GM18508 (cell line): ENCODE data around the gene TTC31.

Experiments used
- ATAC-seq: cut with Tn5 transposase; IDR thresholded peaks from one replicate; pipeline ENCODE4 v1.9.1; 2021; ENCODE audit warnings: moderate number of reproducible peaks; ENCODE audit not compliant: insufficient read depth, unreplicated experiment

Gene TTC31

GRCh38 chr2:74516650-74517049, 33.8 kb downstream of the TTC31 start:
- no peak for ATAC-seq

GRCh38 chr2:74522516-74522915, 39.6 kb downstream of the TTC31 start:
- ATAC-seq = no peak

GRCh38 chr2:74524005-74524404, 41.1 kb downstream of the TTC31 start:
- ATAC-seq = no peak

- ATAC-seq = no peak
Measured at GRCh38 chr2:74524955-74525716, 42.3 kb downstream of the TTC31 start.

GRCh38 chr2:74525717-74526648, 43.1 kb downstream of the TTC31 start, which contains the start of gene DQX1:
DQX1 (minus strand) TSS chr2:74526231; CDS start chr2:74525729, 502 bp downstream.
- ATAC-seq = no peak

DNA sequence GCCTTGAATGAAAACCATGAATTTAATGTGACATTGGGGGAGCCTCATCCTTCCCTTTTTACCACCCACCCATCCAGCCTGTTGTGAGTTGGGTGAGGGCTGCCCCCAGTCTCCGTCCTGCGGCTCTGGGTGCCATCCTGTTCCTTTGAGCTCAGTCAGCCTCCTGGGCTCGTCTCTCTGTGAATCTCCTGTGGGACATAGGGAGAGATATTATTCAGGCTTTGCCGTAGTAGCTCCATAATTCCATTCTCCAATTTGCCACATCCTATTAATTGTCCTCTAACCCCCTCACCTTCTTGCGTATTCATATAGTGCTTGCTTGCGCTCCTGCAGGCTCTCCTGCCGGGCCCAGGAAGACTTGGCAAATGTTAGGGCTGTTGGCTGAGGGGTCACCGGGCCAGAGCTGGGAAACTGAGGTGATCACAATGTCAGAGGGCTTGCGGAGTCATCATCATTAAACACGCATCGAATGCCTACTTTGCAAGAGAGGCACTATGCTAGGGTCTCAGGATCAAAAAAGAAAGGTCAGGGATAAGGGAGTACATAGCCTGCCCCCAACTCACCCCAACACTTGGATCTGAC, 43.9 kb downstream of the TTC31 start:
- ATAC-seq = no peak

DNA sequence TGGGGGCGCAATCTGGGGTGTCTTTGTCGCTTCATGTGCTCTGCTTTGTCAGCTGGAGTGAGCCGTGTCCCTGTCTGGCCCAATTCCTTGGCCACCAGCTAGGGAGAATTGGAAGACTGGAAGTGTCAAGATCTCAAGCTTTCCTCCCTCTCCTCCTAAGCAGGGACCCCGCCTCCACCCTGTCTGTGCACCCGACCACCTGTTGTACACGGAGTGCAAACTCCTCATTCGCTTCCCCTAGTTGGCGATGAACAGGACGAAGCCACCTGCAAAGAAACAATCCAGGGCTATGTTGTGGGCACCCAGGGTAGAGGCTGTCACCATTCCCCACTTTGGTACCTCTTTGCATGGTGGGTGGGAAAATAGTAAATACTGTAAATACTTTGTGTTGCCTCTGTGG, 44.9 kb downstream of the TTC31 start:
- no peak for ATAC-seq

- peak; percentile 1 for ATAC-seq
Measured at GRCh38 chr2:74528600-74529356, 45.9 kb downstream of the TTC31 start.

- ATAC-seq = peak; percentile 61
Measured at GRCh38 chr2:74529357-74530238, 46.7 kb downstream of the TTC31 start, which contains the start of the genes AUP1 and HTRA2. AUP1 (minus strand) TSS chr2:74529706; CDS start chr2:74529629, 77 bp downstream. HTRA2 (plus strand) TSS chr2:74529933; CDS start chr2:74530007, 74 bp downstream.

GRCh38 chr2:74530239-74531187, 47.6 kb downstream of the TTC31 start:
- ATAC-seq = no peak

DNA sequence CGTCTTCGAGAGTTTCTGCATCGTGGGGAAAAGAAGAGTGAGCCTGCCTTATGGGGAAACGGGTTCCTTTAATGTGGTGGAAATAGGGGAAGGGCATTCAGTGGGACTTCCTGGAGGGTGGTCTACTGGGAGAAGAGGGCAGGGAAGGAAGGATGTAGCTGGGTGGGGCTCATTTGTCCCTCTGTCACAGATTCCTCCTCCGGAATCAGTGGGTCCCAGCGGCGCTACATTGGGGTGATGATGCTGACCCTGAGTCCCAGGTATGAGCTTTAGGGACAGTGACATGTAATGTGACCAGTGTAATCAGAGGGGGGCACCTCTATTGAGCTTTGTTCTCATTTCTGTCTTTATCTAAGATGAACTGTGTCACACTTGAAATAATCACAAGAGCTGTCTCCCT, 48.8 kb downstream of the TTC31 start:
- ATAC-seq = no peak

GRCh38 chr2:74532222-74532621, 49.3 kb downstream of the TTC31 start:
- ATAC-seq = no peak

DNA sequence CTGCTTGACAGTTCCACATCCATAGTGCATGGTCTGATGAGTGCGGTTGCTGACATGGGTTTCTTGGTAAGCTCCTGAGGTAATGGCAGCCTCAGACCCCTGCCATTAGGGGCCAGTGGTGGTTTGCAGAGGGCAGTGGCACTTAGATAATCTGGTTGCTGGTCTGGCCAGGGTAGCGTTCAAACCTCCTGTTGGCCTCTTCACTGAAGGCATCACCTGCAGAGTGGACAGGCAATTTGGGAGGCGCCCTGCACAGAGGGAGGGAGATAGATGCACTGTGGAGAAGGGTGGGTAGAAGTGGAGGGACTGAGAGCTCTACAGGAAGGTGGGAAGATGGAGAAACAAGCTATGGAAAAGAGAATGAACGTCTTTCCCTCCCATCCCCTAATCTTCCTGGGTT, 50.6 kb downstream of the TTC31 start:
- ATAC-seq = no peak

GRCh38 chr2:74534411-74534810, 51.5 kb downstream of the TTC31 start:
- no peak for ATAC-seq

DNA sequence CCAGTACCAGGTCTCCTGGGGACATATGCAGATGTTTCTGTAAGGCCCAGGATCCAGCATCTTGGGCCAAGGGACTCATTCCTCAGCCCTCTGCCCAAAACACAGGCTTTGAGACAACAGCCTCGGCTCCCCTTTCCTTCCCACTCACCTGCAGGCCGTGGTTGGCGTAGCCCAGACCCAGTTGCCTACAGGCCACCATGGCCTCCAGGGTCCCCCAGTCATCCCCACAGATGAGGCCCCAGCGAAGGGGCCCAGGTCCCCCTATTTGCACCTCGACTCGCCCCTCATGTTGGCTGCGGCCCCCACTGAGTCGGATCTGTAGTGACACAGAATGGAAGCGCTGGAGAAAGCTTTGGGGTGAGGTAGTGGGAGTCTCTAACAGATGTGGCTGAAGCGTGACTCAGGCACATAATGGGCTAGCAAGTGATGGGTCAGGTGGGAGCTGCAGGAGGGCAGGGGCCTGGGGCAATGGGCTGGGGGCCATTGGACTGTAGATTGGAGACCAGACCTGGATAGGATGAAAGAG, 52.6 kb downstream of the TTC31 start:
- ATAC-seq = no peak

DNA sequence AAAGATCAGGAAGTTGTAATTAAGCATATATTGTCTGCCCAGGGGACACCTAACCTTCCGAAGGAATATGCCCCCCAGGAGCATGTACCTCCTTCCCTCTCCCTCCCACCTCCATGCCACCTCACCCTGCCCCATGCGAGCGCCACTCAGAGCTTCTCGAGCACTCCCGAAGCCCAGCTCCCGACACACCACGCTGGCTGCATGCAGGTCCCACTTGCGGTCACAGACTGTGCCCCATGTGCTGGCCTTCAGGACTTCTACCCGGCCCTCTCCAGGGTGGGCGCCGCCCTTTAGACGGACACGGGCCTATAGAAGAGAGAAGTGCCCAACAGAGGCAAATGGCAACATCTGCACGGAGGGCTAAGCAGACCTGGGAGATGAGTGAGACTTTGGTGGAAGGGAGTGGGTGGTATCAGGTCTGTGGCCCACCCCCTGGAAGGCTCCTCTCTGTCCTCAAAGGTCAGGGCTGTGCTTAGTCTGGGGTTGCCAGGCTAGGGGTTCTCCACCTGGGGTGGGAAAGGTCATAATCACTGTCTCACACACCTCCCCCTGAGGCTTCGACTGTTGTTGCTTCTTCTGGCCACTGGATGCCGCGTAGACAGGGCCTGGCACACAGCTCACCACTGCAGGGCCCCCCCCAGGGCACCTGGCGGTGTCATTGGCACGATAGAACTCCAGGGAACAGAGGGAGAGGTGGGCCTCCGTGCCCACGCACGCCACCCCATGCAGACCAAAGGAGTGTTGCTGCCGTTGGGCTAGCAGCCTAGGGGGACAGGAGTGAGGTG, 53.5 kb downstream of the TTC31 start:
- ATAC-seq = no peak

DNA sequence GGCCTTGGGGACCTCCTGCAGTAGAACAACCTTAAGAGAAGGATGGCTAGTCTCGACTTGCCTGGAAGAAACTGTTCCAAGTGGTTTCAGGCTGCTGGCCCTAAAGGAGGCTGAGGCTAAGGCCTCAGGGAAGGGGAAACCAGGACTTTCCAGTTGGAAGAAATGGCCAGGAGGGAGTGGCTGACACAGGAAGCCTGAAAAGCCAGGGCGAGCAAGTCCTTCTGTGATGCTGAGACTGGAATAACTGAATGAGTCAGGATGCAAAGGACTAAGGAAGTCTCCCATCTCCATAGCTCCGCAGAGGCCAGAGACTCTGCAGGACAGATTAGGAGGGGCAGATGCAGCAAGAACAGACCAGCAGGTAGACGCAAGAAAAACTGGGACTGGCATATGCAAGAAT, 54.3 kb downstream of the TTC31 start:
- ATAC-seq = no peak
